Testis (tissue), 3 donors: ENCODE measurements around the gene OSBPL3. TPM values are rescaled to one million over a fixed set of nuclear protein-coding genes. Genes with fewer than 3 reads are reported as not detected.

Experiments used
- DNase-seq: peaks from one replicate; pipeline ENCODE4 v3.0.0-alpha.2; 2019
- H3K27ac ChIP-seq, 2 donors: fragments of 200-600 bp; sonication (generic); one replicate each; pipeline ENCODE4 v1.5.1; 2019
- H3K27me3 ChIP-seq: fragments of 200-600 bp; sonication (generic); one replicate; pipeline ENCODE4 v1.5.1; 2019
- H3K36me3 ChIP-seq: fragments of 200-600 bp; sonication (generic); one replicate; pipeline ENCODE4 v1.5.1; 2017; ENCODE audit warnings: low read depth; ENCODE audit errors: missing control alignments
- H3K4me1 ChIP-seq: fragments of 200-600 bp; sonication (generic); one replicate; pipeline ENCODE4 v1.5.1; 2019
- H3K4me3 ChIP-seq, 2 donors: fragments of 200-600 bp; sonication (generic); one replicate each; pipeline ENCODE4 v1.5.1; 2017 to 2019
- H3K9me3 ChIP-seq: fragments of 200-600 bp; sonication (generic); one replicate; pipeline ENCODE4 v1.5.1; 2017
- CTCF ChIP-seq, 3 experiments: fragments of 450-650 bp in 2 of 3; fragments of 200-600 bp in 1 of 3; sonication (generic) in 1 of 3; IDR thresholded peaks; one replicate each; pipeline ENCODE4 v1.5.1; 2016 to 2019; ENCODE audit warnings: antibody characterized with exemption in 3 of 3, mild to moderate bottlenecking in 2 of 3, moderate library complexity in 1 of 3
- POLR2A ChIP-seq: fragments of 450-650 bp; IDR thresholded peaks from one replicate; pipeline ENCODE4 v1.6.1; 2017; ENCODE audit warnings: antibody characterized with exemption, mild to moderate bottlenecking, moderate library complexity
- WGBS, 2 donors: methylation state at CpG; one replicate each; pipeline ENCODE4 v1.1.5; 2018; 5-methylcytosine and 5-hydroxymethylcytosine counted together
- intact Hi-C: fragments of 100-400 bp; cut with DNase I; formaldehyde crosslinking; loops from one replicate; pipeline ENCODE4 v1.15.1; 2023; ENCODE audit warnings: low total_unique reads
- polyA plus RNA-seq: library from polyadenylated mRNA; stranded (reverse); fragments of 350-450 nt; fragmentation: Illumina TruSeq; extraction: RNeasy Lipid Tissue Mini Kit (QIAGEN cat#74804); gene quantifications from one replicate; pipeline ENCODE4 v1.2.3, GENCODE V29; 2014; ENCODE audit warnings: low read depth, low replicate concordance; ENCODE audit not compliant: insufficient read depth
- total RNA-seq, 2 donors: library from RNA; depleted of rRNA; stranded (reverse); fragments of >200 nt; gene quantifications; one replicate each; pipeline ENCODE4 v1.2.3, GENCODE V29; 2016

Gene OSBPL3
- total and polyA plus RNA-seq, 3 donors from 2014 or later, result 5.6 to 9.4 (median 6.9) TPM

GRCh38 chr7:24951441-24951980, 28.5 kb downstream of the OSBPL3 start:
- Histone ChIP-seq H3K27me3 (no peaks in the 10 kb centered on the region), H3K27ac (no peak overlapping the region), H3K9me3 (no peaks in the 10 kb centered on the region), H3K36me3 (no peaks in the 10 kb centered on the region), H3K4me1 (no peaks in the 10 kb centered on the region), H3K4me3 (no peak overlapping the region)
- TF ChIP-seq CTCF (IDR thresholded peaks at IDR 0.05) (no peak), POLR2A (no peak)
- 56 to 61% methylated on average over 3 of the region's 3 CpGs for WGBS, 2 donors
- DNase-seq, result no peak
- intact Hi-C loops, result no loop called here

GRCh38 chr7:24949884-24950283, 30.1 kb downstream of the OSBPL3 start:
- TF ChIP-seq POLR2A (no peak), CTCF (IDR thresholded peaks at IDR 0.05) (no peak)
- Histone ChIP-seq H3K4me1 (no peaks in the 10 kb centered on the region), H3K27ac (no peak overlapping the region), H3K27me3 (no peaks in the 10 kb centered on the region), H3K9me3 (no peaks in the 10 kb centered on the region), H3K36me3 (no peaks in the 10 kb centered on the region), H3K4me3 (no peak overlapping the region)
- 35 to 87% methylated on average over 1 of the region's 1 CpG for WGBS, 2 donors
- no peak for DNase-seq
- intact Hi-C loops, result no loop called here

GRCh38 chr7:24948739-24949138, 31.2 kb downstream of the OSBPL3 start:
- Histone ChIP-seq H3K4me1 (no peaks in the 10 kb centered on the region), H3K36me3 (no peaks in the 10 kb centered on the region), H3K4me3 (no peak overlapping the region), H3K27me3 (no peaks in the 10 kb centered on the region), H3K9me3 (no peaks in the 10 kb centered on the region), H3K27ac (no peak overlapping the region)
- intact Hi-C loops, result no loop called here
- TF ChIP-seq POLR2A, result no peak
- TF ChIP-seq CTCF (IDR thresholded peaks at IDR 0.05), result no peak
- no peak for DNase-seq
- WGBS, 2 donors, result 63 to 66% methylated on average over 4 of the region's 4 CpGs

GRCh38 chr7:24946467-24946866, 33.5 kb downstream of the OSBPL3 start:
- DNase-seq, result no peak
- TF ChIP-seq CTCF (IDR thresholded peaks at IDR 0.05), result no peak
- TF ChIP-seq POLR2A, result no peak
- no peaks in the 10 kb centered on the region for H3K9me3 ChIP-seq
- WGBS, 2 donors, result 84 to 95% methylated on average over 1 of the region's 1 CpG
- intact Hi-C loops, result no loop called here
- no peaks in the 10 kb centered on the region for H3K4me1 ChIP-seq
- no peaks in the 10 kb centered on the region for H3K27me3 ChIP-seq
- H3K4me3 ChIP-seq, result no peak overlapping the region
- no peaks in the 10 kb centered on the region for H3K36me3 ChIP-seq
- no peak overlapping the region for H3K27ac ChIP-seq

- no peaks in the 10 kb centered on the region for H3K36me3 ChIP-seq
- DNase-seq, result no peak
- no peak overlapping the region for H3K4me3 ChIP-seq
- TF ChIP-seq CTCF (IDR thresholded peaks at IDR 0.05), result no peak
- TF ChIP-seq POLR2A, result no peak
- H3K27me3 ChIP-seq, result no peaks in the 10 kb centered on the region
- H3K4me1 ChIP-seq, result no peaks in the 10 kb centered on the region
- WGBS, 2 donors, result 0% methylated on average over 1 of the region's 1 CpG
- no peak overlapping the region for H3K27ac ChIP-seq
- intact Hi-C loops, result no loop called here
- no peaks in the 10 kb centered on the region for H3K9me3 ChIP-seq
These were observed 34.1 kb downstream of the OSBPL3 start for GRCh38 chr7:24945899-24946298.
